Stimulated activated CD4-positive, alpha-beta T cell treated with anti-CD3 and anti-CD28 coated beads, Interleukin-15, amount 100 ng/mL, for 48 hours (primary cell): ENCODE data around the gene AHNAK.
"Not testable (repeated sequence)": the region's sequence is repeated elsewhere in the genome, so short reads cannot be mapped to it uniquely, and the experiment has no call there.

ENCODE experiments used
- DNase-seq, 2 donors: peaks; one replicate each; pipeline ENCODE4 v3.0.0-alpha.2; 2020; ENCODE audit warnings: low read depth in 2 of 2

Gene AHNAK

DNA sequence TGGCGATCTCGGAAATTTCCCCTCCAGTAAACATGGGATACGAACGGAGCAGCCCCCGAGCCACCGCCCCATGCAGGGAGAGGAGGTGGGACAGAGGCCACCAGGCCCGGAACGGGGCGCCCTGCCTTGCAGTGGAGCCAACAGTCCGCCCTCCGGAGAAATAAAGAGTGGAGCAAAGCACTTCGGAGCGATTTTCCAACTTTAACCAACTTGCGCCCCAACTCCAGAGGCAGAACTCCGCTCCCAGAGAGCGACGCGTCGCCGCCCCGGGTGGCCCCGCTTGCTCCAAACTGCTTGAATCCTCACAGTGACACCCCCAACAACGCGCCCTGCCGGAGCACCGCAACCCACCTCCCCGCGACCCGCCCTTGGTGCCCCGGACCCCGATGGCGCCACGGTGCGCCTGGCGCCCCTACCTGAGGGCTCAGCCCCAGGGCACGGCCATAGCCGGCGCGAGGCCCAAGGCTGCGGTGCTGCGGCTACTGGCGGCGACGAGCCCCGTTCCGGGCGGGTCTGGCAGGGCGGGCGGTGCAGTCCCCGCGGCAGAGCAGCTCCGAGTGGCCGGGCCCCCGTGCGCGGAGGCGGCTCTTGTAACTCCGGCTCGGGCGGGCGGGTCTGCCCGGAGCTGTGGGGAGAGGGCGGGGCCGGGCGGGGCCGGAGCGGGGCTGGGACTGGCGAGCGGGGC is at the start of gene AHNAK:
Gene AHNAK, minus strand, starts transcription at position 563 of the 685 bp plus-strand sequence. CDS start 10,708 bp downstream, outside the sequence.
- peak in 1 of 2 donors; percentile 62 for DNase-seq

GRCh38 chr11:62595124-62595523 is 48.5 kb upstream of the AHNAK start:
- no peak for DNase-seq

GRCh38 chr11:62593434-62594044 is 46.9 kb upstream of the AHNAK start:
- peak; percentile 62 to 74 for DNase-seq

GRCh38 chr11:62592989-62593421 is 46.4 kb upstream of the AHNAK start:
- DNase-seq: no peak

DNA sequence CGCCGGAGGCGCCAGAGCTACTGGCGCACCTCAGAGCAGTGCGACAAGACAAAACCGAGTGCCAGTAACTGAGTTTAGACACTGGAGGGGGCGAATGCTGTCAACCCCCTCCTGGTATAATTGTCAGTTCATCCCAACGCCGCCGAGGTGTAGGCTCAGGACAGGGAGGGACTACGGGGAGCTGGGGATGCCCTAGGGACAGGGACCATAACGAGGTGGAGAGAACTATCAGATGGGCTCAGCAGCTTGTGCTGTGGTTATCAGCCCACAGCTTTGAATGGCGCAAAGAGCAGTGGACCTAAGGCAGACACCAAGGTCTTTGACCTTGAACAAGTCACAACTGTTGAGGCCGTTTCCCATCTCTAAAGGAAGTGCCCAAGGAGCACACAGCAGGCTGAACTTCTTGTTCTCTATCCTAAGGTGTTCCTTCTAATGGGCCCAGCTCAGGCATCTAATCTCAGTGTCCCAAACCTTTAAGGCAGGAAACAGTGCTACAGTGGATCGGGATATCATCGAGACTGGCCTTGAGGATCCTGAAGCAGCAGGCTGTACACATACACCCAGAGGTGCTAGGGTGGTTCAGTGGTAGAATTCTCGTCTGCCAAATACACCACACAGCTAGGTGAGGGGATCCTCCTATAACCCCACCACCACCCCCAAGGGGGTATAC is 45.7 kb upstream of the AHNAK start:
- DNase-seq: no peak

DNA sequence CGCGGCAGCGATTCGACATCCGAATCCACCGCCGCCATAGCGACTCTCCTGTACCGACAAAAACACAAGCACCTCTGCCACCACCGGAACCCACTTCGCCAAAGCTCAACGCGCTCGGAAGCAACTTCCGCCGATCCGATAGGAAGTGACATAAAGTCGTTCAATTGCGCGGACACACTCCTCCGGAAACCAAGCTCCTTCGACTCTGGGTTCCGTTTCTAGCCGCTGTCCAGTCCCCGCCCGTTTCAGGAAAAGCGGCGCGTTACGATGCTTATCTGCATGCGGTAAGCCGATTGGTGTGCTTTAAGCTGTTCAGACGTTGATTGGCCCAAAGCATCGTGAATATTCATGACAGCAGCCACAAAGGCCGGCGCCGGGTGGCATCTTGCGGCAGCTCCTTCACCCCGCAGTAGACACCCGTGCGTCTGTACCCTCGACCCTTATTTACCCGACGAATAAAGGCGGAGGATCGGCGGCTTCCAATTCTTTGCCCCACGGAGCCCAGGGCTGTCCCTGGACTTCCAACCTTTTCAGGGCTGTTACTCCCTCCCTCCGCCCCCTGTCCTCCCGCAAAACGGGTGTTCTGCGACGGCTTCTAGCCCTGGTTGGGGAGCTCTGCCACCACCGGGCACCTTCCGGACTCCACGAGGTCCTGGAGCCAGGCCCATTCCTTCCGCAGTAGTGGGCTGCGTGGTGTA is 45.0 kb upstream of the AHNAK start, which contains the start of gene TUT1:
Gene TUT1, minus strand, starts transcription at position 76 of the 698 bp plus-strand sequence. Its CDS starts 38 bp downstream, at position 38.
- peak; percentile 94 to 95 for DNase-seq

GRCh38 chr11:62588966-62589637 is 42.5 kb upstream of the AHNAK start:
- DNase-seq: no peak

DNA sequence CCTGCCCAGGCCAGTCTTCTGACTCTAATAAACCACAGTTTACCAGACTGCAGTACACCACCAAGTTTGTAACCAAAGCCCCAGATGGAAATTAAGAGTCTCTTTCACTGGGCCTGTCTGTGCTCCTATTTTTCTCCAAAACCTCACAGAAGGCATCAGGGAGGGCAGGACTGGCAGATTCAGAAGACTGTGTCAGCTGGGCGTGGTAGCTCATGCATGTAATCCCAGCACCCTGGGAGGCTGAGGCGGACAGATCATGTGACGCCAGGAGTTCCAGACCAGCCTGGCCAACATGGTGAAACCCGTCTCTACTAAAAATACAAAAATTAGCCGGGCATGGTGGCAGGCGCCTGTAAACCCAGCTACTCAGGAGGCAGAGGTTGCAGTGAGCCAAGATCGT is 38.8 kb upstream of the AHNAK start:
- not testable (repeated sequence) for DNase-seq

DNA sequence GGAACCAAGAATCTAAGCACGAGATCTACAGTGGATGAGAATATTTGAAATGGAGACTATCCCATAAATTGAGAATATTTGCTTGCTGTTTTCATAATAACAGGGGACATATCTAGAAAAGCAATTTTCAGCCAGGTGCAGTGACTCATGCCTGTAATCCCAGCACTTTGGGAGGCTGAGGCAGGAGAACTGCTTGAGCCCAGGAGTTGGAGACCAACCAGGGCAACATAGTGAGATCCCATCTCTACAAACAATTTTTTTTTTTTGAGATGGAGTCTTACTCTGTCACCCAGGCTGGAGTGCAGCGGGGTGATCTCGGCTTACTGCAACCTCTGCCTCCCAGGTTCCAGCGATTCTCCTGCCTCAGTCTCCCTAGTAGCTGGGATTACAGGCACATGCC is 35.1 kb upstream of the AHNAK start:
- not testable (repeated sequence) for DNase-seq

GRCh38 chr11:62580959-62581715 is 34.5 kb upstream of the AHNAK start:
- no peak for DNase-seq

DNA sequence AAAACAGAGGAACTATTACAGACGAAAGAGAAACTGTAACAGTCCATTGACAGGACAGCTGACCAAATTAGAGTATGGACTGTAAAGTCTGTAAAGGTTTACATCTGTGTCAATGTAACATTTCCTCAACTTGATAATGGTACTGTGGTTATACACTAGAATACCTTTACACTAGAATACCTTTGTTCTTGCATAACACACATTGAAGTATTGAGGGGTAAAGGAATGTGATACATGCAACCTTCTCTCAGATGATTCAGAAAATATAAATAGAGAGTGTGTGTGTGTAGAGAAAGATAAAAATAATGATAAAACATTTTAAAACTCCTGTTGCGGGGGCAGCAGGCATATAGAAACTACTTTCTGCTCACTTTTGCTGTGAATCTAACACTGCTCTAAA is 32.6 kb upstream of the AHNAK start:
- DNase-seq: no peak

- no peak for DNase-seq
Measured at GRCh38 chr11:62578541-62578940, 31.9 kb upstream of the AHNAK start.

DNA sequence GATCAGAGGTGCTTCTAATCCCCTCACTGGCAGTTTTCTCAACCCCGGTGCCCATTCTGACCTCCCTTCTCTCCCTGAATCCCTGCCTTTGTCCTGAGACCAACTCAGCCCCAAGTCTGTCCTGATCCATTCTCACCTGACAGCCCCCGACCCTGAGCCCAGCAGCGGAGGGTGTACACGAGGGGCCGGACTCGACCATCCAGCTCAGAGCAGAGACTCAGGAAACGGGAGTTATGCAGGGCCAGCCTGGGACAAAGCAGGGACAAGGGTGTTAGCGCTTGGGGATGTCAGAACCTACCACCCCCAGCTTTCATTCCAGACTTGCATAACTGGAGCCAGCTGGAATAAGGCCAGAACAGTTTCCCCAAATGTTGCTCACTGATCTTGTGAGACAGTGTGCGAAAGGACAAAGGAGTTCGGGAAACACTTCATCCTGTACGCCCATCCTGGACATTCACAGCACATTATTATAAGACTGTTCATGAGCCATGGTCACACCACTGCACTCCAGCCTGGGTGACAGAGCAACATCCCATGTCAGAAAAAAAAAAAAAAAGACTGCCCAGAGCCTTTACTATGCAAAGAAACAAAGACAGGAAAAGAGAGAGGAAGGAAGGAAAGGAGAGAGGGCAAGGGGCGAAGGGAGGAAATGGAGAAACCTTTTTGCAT is 30.6 kb upstream of the AHNAK start:
- no peak for DNase-seq

DNA sequence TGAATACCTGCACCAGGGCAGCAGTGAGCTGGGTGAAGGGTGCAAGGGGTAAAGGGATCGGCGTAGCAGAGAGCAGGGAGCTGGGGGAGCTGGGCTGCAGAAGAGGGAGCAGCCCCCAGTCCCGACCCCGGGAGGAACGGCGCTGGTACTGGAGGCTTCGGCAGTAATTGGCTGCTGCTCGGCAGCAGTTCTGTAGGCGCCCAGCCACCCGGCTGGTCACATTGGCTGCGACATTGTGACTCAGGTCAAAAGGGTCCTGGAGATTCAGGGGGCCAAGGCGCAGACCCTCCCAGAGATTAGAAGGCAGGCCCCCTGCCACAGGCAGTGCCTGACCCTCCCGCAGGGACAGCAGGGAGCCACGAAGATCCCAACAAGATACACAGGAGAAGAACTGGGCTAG is 29.2 kb upstream of the AHNAK start:
- no peak for DNase-seq

- DNase-seq: no peak
Measured at GRCh38 chr11:62575156-62575555, 28.6 kb upstream of the AHNAK start.

DNA sequence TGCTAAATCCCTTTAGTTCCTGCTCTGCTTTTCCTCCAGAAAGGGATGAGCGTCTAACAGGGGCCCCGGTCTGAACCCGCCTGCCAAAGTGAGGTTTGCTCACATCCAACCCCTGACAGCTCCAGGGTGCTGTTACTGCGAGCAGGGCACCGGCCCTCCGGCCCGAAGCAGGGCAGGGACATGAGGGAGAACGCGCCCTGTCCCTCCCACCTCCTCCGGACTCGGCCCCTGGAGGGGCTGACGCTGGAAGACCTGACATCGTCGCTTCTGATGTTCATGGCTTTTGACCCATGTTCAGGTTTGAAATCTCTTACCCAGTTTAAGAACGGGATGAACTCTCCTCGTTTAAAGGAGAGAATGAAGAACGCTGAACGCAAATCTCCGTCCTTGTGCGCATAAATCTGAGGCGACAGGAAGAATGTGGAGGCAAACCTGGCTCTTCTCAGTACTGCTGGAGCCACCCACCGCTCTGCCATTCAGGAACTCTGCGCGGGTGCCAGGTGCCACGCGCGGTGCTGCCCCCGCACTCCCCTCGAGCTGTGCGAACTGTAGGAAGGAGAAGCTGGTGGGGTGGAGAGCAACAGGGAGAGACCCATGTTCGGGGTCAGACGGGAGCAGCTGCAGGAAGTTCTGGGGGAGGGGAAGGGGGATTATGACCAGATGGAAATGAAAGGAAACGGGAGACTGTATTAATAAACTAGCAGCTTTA is 27.9 kb upstream of the AHNAK start:
- DNase-seq: no peak

- peak; percentile 97 to 98 for DNase-seq
Measured at GRCh38 chr11:62573592-62574362, 27.2 kb upstream of the AHNAK start, which contains the start of gene EEF1G. Gene EEF1G (minus strand): TSS chr11:62573891. CDS start chr11:62573842, 49 bp downstream.

GRCh38 chr11:62573006-62573591 is 26.5 kb upstream of the AHNAK start:
- no peak for DNase-seq
